GM19043 (cell line): ENCODE measurements around the gene PRAME.
"Not testable (repeated sequence)": the region's sequence is repeated elsewhere in the genome, so short reads cannot be mapped to it uniquely, and the experiment has no call there.

ENCODE experiments used
- ATAC-seq: cut with Tn5 transposase; IDR thresholded peaks from one replicate; pipeline ENCODE4 v1.9.1; 2021; ENCODE audit warnings: low read depth; ENCODE audit not compliant: unreplicated experiment

The PRAME gene

DNA sequence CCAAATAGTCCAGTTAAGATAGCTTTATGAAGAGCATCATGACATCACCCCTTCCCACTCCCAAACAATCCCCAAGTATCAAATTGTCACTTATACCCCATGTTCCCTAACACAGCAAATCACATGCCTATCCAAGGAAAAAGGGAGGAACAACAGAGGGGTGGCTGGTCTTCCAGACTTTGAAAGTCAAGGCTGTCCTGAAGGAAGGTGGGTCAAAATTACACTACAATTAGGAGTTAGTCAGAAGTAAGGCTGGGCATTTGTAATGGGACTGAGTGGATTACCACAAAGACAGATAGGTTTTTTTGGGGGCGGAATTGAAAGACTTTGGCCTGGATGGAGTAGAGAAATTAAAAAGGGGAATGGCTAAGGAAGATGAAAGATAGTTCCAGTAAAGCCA lies 5.9 kb downstream of the PRAME start:
- ATAC-seq, result no peak

DNA sequence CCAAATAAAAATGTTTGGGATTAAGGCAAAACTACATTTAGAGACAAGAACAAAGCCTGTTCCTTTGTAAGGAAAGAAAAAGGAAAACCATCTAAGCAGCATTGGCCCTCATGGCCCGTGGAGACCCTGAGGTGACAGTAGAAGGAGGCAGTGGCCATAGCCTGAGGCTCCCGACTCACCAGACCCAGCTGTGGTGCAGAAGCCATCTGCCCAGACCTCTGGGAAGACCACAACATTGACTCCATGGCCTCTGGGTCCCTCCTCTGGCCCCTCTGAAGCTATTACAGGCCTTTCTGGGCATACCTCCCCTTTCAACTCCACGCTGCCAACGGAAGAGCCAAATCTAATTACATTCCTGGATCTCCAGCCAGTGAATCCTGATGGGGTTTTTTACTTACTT lies 6.4 kb downstream of the PRAME start:
- ATAC-seq, result no peak

DNA sequence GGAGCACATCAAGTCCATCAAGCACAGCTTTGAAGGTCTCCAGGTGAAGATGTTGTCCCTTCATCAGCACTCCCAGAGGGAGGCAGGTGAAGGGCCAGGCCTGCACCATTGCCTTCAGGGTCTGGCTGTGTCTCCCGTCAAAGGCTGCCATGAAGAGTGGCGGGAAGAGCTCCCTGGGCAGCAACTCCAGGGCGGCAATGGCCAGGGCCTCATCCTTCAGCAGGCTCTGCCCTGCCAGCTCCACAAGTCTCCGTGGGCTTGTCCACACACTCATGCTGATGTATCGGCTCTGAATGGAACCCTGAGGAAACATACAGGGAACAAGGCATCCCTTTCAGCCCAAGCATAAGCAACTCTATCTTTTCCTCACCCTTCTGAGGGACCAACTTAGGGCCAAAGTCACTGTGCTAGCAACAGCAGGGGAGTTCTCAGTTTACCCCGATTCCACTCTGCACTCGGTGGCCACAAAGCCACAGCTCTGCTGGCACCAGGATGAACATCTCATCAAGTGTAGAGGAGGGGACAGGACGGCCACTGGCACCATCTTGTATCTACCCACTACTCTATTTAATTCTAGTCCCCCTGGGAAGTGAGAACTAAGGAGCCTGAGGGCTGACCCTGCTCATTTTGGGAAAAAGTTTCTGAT lies 8.2 kb downstream of the PRAME start:
- no peak for ATAC-seq

GRCh38 chr22:22548910-22549309 lies 10.2 kb downstream of the PRAME start:
- ATAC-seq, result no peak

DNA sequence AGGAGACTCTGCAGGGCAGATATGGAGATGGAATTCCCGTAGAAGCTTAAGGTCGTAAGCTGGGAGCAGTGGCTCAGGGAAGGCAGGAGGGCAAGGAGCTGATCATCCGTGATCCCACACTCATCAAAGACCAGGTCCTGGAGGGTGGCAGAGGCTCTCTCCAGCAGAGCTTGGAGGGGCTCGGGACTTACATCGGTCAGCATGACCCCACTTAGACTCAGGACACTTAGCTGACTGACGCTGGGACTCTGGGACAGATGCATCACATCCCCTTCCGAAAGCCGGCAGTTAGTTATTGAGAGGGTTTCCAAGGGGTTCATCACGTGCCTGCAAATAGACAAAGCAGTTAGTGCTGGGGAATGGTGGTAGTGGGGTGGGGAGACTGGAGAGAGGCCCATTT lies 10.7 kb downstream of the PRAME start:
- ATAC-seq, result no peak

GRCh38 chr22:22547692-22548300 lies 11.3 kb downstream of the PRAME start:
- no peak for ATAC-seq

GRCh38 chr22:22547226-22547625 lies 11.8 kb downstream of the PRAME start:
- no peak for ATAC-seq

GRCh38 chr22:22546490-22546889 lies 12.6 kb downstream of the PRAME start:
- no peak for ATAC-seq

- no peak for ATAC-seq
These were observed 14.0 kb downstream of the PRAME start for GRCh38 chr22:22545084-22545483.

- ATAC-seq, result no peak
These were observed 20.7 kb downstream of the PRAME start for GRCh38 chr22:22538226-22538989.

DNA sequence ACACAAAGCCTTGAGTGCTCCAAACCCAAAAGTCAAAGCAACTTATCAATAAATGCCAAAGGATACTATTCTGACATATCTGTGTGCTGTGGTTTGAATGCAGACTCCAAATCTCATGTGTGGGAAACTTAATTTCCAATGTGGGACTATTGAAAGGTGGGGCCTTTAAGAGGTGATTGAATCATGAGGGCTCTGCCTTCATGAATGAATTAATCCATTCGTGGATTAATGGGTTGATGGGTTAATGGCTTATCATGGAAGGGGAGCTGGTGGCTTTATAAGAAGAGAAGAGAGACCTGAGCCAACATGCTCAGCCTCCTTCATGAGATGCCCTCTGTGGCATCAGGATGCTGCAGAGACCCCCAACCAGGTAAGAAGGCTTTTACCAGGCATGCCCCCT lies 22.1 kb downstream of the PRAME start:
- ATAC-seq, result no peak

- ATAC-seq, result no peak
These were observed 22.6 kb downstream of the PRAME start for GRCh38 chr22:22536515-22536914.

DNA sequence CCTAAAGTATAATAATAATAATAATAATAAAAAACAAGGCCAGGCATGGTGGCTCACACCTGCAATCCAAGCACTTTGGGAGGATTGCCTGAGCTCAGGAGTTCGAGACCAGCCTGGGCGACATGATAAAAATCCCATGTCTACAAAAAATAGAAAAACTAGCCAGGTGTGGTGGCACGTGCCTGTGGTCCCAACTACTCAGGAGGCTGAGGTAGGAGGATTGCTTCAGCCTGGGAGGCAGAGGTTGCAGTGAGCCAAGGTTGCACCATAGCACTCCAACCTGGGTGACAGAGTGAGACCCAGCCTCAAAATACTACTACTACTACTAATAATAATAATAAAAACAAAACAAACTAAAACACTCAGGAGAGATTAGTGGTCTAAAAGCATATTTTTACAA lies 23.4 kb downstream of the PRAME start:
- ATAC-seq, result no peak

DNA sequence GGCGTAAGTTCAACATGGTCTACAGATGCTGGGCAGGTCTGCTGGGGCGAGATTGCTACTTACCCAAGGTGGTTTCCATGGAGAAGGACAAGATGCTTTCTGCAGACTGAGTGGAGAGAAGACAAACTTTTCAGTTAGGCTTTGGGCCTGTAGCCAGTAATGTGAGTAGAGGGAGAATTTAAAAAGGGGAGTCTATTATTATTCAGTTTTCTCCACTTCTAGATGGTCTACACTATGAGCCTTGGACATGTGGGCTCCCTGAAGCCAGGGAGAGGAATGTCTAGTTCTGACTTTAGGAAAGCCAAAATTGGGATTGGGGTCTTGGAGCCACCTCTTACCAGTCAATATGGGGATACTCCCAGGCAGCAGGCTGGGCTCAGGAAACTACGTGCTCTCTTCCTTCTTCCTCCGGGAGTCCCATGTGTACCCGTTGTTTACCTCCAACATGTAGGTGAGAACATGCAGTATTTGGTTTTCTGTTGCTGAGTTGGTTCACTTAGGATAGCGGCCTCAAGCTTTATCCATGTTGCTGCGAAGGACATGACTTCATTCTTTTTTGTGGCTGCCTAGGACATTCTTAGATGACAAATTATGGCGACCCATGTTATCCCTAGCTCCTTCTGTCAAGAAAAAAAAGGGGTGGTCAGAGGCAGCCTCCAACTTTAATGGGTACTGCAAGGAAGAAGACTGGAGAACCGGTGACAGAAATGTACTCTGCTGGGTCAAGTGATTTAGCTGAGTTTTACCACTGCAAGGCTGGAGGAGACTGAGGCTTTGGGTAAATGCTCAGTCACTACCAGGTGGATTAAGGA lies 24.3 kb downstream of the PRAME start:
- no peak for ATAC-seq

DNA sequence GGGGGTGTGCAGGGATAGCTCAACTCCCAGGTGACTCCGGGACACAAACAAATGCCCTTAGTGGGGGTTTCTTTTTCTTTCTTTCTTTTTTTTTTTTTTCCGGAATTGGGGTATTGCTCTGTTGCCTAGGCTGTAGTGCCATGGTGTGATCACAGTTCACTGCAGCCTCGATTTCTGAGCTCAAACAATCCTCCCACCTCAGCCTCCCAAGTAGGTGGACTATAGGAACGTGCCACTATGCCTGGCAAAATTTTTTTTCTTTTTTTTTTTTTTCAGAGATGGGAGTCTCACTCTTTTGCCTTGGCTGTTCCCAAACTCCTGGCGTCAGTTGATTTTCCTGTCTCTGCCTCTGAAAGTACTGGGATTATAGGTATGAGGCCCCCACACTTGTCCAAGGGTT lies 25.2 kb downstream of the PRAME start:
- no peak for ATAC-seq

GRCh38 chr22:22533417-22533816 lies 25.6 kb downstream of the PRAME start:
- no peak for ATAC-seq

GRCh38 chr22:22532547-22533071 lies 26.5 kb downstream of the PRAME start:
- ATAC-seq, result not testable (repeated sequence)

- no peak for ATAC-seq
These were observed 27.1 kb downstream of the PRAME start for GRCh38 chr22:22531770-22532546.

DNA sequence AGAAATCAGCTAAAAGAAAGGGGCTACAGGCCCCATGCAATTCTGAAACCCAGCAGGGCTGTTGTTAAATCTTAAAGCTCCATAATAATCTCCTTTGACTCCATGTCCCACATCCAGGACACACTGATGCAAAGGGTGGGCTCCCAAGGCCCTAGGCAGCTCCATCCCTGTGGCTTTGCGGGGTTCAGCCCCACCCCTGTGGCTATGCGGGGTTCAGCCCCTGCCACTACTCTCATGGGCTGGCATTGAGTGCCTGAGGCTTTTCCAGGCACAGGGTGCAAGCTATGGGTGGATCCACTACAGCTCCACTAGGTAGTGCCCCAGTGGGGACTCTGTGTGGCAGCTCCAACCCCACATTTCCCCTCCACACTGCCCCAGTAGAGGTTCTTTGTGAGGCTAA lies 30.3 kb downstream of the PRAME start:
- no peak for ATAC-seq

DNA sequence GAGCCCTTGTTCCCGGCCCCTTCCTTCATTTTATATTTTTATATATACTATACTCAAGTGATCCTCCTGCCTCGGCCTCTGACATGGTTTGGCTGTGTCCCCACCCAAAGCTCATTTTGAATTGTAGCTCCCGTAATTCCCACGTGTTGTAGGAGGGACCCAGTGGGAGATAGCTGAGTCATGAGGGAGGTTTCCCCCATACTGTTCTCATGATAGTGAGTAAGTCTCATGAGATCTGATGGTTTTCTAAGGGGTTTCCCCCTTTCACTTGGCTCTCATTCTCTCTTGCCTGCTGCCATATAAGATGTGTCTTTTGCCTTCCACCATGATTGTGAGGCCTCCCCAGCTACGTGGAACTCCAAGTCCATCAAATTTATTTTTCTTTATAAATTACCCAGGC lies 31.8 kb downstream of the PRAME start:
- no peak for ATAC-seq
